SK-N-SH treated with all-trans-retinoic acid at 6 μM for 48 hours (cell line): Measurements from ENCODE around the gene GP1BB.

ENCODE experiments used
- ATAC-seq: fragments of 200-7000 bp; cut with Tn5 transposase; 3 replicates; pipeline ENCODE4 v1.9.1; 2020; ENCODE audit warnings: mild to moderate bottlenecking, moderate library complexity
- ARNTL ChIP-seq: fragments of 450-650 bp; formaldehyde crosslinking; IDR thresholded peaks from 2 replicates; pipeline ENCODE4 v1.5.0; 2020; ENCODE audit warnings: low read depth, mild to moderate bottlenecking, moderate library complexity, borderline replicate concordance
- BACH2 ChIP-seq: fragments of 250-450 bp; sonication (Bioruptor Pico); IDR thresholded peaks from 2 replicates; pipeline ENCODE4 v1.9.0; 2021; ENCODE audit warnings: mild to moderate bottlenecking, borderline replicate concordance
- CSDC2 ChIP-seq: fragments of 250-450 bp; sonication (Bioruptor Pico); IDR thresholded peaks from 2 replicates; pipeline ENCODE4 v1.5.0; 2020; ENCODE audit warnings: mild to moderate bottlenecking, moderate library complexity
- CSRNP3 ChIP-seq: fragments of 250-450 bp; sonication (Bioruptor Pico); IDR thresholded peaks from 2 replicates; pipeline ENCODE4 v1.5.1; 2021; ENCODE audit warnings: mild to moderate bottlenecking, moderate library complexity
- ESRRG ChIP-seq: fragments of 250-450 bp; sonication (Bioruptor Pico); IDR thresholded peaks from 2 replicates; pipeline ENCODE4 v1.6.1; 2021; ENCODE audit warnings: mild to moderate bottlenecking
- GLIS3 ChIP-seq: fragments of 250-450 bp; sonication (Bioruptor Pico); IDR thresholded peaks from 2 replicates; pipeline ENCODE4 v1.5.0; 2020; ENCODE audit warnings: mild to moderate bottlenecking, moderate library complexity
- ISL1 ChIP-seq: fragments of 250-450 bp; sonication (Bioruptor Pico); IDR thresholded peaks from 2 replicates; pipeline ENCODE4 v2.1.2; 2022; ENCODE audit warnings: mild to moderate bottlenecking, moderate library complexity
- OSR1 ChIP-seq: fragments of 250-450 bp; sonication (Bioruptor Pico); IDR thresholded peaks from 2 replicates; pipeline ENCODE4 v1.8.0; 2022; ENCODE audit warnings: moderate library complexity, mild to moderate bottlenecking, inconsistent platforms
- PPARA ChIP-seq: fragments of 250-450 bp; sonication (Bioruptor Pico); IDR thresholded peaks from 2 replicates; pipeline ENCODE4 v1.5.0; 2020; ENCODE audit warnings: mild to moderate bottlenecking, borderline replicate concordance
- RARB ChIP-seq: fragments of 250-450 bp; sonication (Bioruptor Pico); IDR thresholded peaks from 2 replicates; pipeline ENCODE4 v1.8.0; 2021; ENCODE audit warnings: mild to moderate bottlenecking, moderate library complexity
- SNAI2 ChIP-seq: fragments of 250-450 bp; sonication (Bioruptor Pico); IDR thresholded peaks from 2 replicates; pipeline ENCODE4 v1.5.0; 2020; ENCODE audit warnings: mild to moderate bottlenecking, moderate library complexity
- TCF4 ChIP-seq: fragments of 250-450 bp; sonication (Bioruptor Pico); IDR thresholded peaks from 2 replicates; pipeline ENCODE4 v1.8.0; 2021; ENCODE audit warnings: mild to moderate bottlenecking, moderate library complexity, borderline replicate concordance
- TOX ChIP-seq: fragments of 250-450 bp; sonication (Bioruptor Pico); IDR thresholded peaks from 2 replicates; pipeline ENCODE4 v1.8.0; 2021; ENCODE audit warnings: mild to moderate bottlenecking, moderate library complexity, borderline replicate concordance
- ZC3H10 ChIP-seq: fragments of 250-450 bp; sonication (Bioruptor Pico); IDR thresholded peaks from 2 replicates; pipeline ENCODE4 v1.5.1; 2021; ENCODE audit warnings: mild to moderate bottlenecking, moderate library complexity
- ZFP3 ChIP-seq: fragments of 250-450 bp; sonication (Bioruptor Pico); IDR thresholded peaks from 2 replicates; pipeline ENCODE4 v1.5.0; 2020; ENCODE audit warnings: mild to moderate bottlenecking, moderate library complexity
- ZFP30 ChIP-seq: fragments of 450-650 bp; formaldehyde crosslinking; IDR thresholded peaks from 2 replicates; pipeline ENCODE4 v1.5.0; 2022; ENCODE audit warnings: mild to moderate bottlenecking, moderate library complexity
- ZNF565 ChIP-seq: fragments of 450-650 bp; formaldehyde crosslinking; conservative IDR thresholded peaks from 2 replicates; pipeline ENCODE4 v1.5.0; 2020; ENCODE audit warnings: low read depth, mild to moderate bottlenecking, moderate library complexity
- ZNF70 ChIP-seq: fragments of 450-650 bp; formaldehyde crosslinking; IDR thresholded peaks from 2 replicates; pipeline ENCODE4 v1.5.0; 2020; ENCODE audit warnings: mild to moderate bottlenecking, moderate library complexity
- ZNF8 ChIP-seq: fragments of 450-650 bp; formaldehyde crosslinking; IDR thresholded peaks from 2 replicates; pipeline ENCODE4 v1.5.0; 2020; ENCODE audit warnings: mild to moderate bottlenecking, moderate library complexity
- TF ChIP-seq, protein P1 (sequence below): fragments of 250-450 bp; sonication (Bioruptor Pico); IDR thresholded peaks from 2 replicates; pipeline ENCODE4 v1.5.1; 2020; ENCODE audit warnings: low read depth, mild to moderate bottlenecking, moderate library complexity

The GP1BB gene

DNA sequence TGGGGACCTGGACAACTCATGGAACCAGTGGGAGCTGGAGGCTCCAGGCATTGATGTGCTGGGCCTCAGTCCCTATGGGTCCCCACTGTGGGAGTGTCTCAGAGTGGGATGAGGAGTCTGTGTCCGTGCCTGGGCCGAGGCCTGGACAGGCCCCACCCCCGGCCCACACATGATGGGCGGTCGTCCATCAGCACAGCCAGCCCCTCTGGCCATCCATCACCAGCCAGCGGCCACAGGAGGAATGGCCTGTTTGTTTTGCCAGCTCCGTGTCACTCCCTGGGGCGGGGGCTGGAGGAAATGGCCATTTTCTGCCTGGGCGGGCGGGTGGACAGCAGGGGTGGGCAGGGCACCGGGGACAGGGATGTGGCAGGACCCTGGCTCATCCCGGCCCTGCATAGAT is 24.2 kb downstream of the GP1BB start:
- ATAC-seq: no peak
- TF ChIP-seq PPARA (no peak), CSRNP3 (no peak), ARNTL (no peak), ZNF70 (no peak), BACH2 (CRISPR knock-in tag) (no peak), TCF4 (CRISPR knock-in tag) (no peak)
- TF ChIP-seq, protein P1, sequence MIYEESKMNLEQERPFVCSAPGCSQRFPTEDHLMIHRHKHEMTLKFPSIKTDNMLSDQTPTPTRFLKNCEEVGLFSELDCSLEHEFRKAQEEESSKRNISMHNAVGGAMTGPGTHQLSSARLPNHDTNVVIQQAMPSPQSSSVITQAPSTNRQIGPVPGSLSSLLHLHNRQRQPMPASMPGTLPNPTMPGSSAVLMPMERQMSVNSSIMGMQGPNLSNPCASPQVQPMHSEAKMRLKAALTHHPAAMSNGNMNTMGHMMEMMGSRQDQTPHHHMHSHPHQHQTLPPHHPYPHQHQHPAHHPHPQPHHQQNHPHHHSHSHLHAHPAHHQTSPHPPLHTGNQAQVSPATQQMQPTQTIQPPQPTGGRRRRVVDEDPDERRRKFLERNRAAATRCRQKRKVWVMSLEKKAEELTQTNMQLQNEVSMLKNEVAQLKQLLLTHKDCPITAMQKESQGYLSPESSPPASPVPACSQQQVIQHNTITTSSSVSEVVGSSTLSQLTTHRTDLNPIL (CRISPR knock-in tag): no peak

DNA sequence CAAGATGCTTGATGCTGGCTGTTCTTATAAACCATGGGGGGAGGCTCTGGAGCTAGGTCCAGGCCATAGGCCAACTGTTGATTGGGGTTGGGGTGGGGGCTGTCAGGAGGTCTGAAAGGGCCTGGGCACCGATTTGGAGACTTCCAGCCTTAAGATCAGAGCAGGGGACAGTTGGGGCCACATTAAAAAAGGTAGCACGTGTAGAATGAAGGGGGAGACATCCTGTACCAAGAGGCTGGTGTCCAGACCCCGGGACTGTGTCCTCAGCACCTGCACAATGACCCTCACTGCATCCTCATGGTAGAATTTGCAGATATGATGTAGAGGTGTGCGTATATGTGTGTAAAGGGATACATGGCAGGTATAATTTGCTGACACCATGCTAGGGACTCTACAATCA is 24.8 kb downstream of the GP1BB start:
- no peak for TF ChIP-seq ISL1
- no peak for TF ChIP-seq CSRNP3
- no peak for TF ChIP-seq BACH2 (CRISPR knock-in tag)
- TF ChIP-seq ZNF565 (CRISPR knock-in tag): no peak
- peak; percentile 73; the same call in 1 of the 2 replicates for TF ChIP-seq ZNF70
- no peak for TF ChIP-seq ZFP30 (CRISPR knock-in tag)
- no peak for TF ChIP-seq ZC3H10 (CRISPR knock-in tag)
- TF ChIP-seq, all 23 proteins: peak for 1
- no peak for ATAC-seq

DNA sequence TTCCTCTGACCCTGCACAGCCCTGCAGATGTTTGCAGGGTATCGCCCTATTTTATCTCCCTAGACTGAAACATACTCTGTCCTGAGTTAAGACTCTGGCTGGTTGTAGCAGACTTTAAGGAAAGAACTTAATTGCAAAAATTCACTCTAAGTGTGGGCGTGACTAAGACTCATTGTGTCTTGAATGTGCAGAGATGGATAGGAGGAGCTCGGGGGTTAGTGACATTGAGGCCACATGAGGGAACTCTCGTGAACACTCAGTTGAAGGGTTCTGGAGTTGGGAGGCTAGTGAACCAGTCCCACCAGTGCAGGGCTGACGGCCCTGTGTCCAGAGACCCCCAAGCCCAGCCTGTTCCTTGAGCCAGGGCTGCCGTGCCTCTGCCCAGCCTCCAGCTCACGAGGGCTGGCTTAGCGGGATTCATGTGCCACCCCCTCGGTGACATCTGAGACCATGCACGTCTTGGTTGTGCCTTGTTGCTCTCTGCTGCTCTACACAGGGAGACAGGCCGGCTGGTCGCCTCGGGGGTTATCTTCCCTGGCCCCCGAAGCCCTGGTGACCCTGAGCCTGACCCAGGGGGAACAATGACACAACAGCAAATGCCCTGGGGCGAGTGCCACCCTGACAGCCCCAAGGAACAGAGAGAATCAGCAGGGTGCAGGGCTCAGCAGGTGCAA is 25.8 kb downstream of the GP1BB start:
- TF ChIP-seq TCF4 (CRISPR knock-in tag) (no peak), ZNF70 (no peak), ESRRG (CRISPR knock-in tag) (no peak), BACH2 (CRISPR knock-in tag) (no peak), CSRNP3 (no peak), GLIS3 (no peak), ZFP3 (CRISPR knock-in tag) (no peak), SNAI2 (no peak), CSDC2 (CRISPR knock-in tag) (no peak), ZC3H10 (CRISPR knock-in tag) (no peak), OSR1 (CRISPR knock-in tag) (no peak), RARB (CRISPR knock-in tag) (no peak), TOX (CRISPR knock-in tag) (no peak)
- TF ChIP-seq, protein P1 (CRISPR knock-in tag): no peak
- no peak for ATAC-seq

DNA sequence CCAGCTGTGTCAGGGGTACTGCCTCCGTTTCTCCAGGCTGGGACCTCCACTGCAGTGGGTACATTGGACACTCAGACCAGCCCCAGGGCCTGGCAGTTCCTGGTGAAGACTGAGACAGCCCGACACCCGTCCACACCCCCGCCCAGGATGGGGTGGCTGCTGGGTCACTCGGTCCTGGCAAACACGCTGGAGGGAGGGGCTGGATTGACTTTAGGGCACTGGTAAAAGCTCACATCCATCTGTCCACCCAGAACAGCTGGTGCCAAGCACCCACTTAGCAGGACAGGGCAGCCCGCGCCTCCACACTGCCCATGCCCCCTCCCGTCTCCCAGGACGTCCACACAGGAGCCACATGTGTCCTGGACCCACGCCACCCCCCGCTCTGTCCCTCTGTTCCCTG is 26.5 kb downstream of the GP1BB start:
- ATAC-seq: no peak

More for the DNA sequence above, 26.5 kb downstream of the GP1BB start:
- TF ChIP-seq GLIS3 (no peak), ISL1 (no peak), ARNTL (no peak), BACH2 (CRISPR knock-in tag) (no peak), ZNF8 (CRISPR knock-in tag) (no peak), RARB (CRISPR knock-in tag) (no peak), ZFP30 (CRISPR knock-in tag) (no peak), ZNF70 (no peak), OSR1 (CRISPR knock-in tag) (no peak)
- TF ChIP-seq, protein P1 (CRISPR knock-in tag): no peak
